Astrocyte (in vitro differentiated cells and primary cell): Measurements from ENCODE around the gene ZNF862. TPM values are rescaled to one million over a fixed set of nuclear protein-coding genes. Genes with fewer than 3 reads are reported as not detected.

Experiments used
- DNase-seq: peaks from one replicate; pipeline ENCODE4 v3.0.0-alpha.2; 2010; ENCODE audit warnings: low read depth
- FAIRE-seq: peaks from 2 replicates; lab custom pipeline; 2011; peaks lifted over from hg19 to GRCh38; lab: Jason Lieb, UNC
- H2AFZ ChIP-seq: 2 replicates; pipeline ENCODE4 v1.6.0; 2012; ENCODE audit warnings: low read depth, low read length, inconsistent platforms
- H3K27ac ChIP-seq: 2 replicates; pipeline ENCODE4 v1.5.1; 2011; ENCODE audit warnings: low read depth, low read length, inconsistent platforms
- H3K27me3 ChIP-seq: 2 replicates; pipeline ENCODE4 v1.6.0; 2011; ENCODE audit warnings: low read length, inconsistent platforms; ENCODE audit not compliant: insufficient read depth
- H3K36me3 ChIP-seq: 2 replicates; pipeline ENCODE4 v1.5.1; 2011; ENCODE audit warnings: low read length, inconsistent platforms; ENCODE audit not compliant: insufficient read depth
- H3K4me1 ChIP-seq: 2 replicates; pipeline ENCODE4 v1.5.1; 2011; ENCODE audit warnings: low read length, inconsistent platforms; ENCODE audit not compliant: insufficient read depth
- H3K4me2 ChIP-seq: 2 replicates; pipeline ENCODE4 v1.6.0; 2012; ENCODE audit warnings: low read length, inconsistent platforms
- H3K4me3 ChIP-seq: 2 replicates; pipeline ENCODE4 v1.5.1; 2011; ENCODE audit warnings: low read depth, mild to moderate bottlenecking, low read length, inconsistent platforms; ENCODE audit not compliant: insufficient read depth
- H3K79me2 ChIP-seq: 2 replicates; pipeline ENCODE4 v1.6.0; 2012; ENCODE audit warnings: mild to moderate bottlenecking, low read length, inconsistent platforms; ENCODE audit not compliant: insufficient read depth
- H3K9ac ChIP-seq: 2 replicates; pipeline ENCODE4 v1.6.0; 2012; ENCODE audit warnings: mild to moderate bottlenecking, low read length, inconsistent platforms
- H3K9me3 ChIP-seq: 2 replicates; pipeline ENCODE4 v1.5.1; 2012; ENCODE audit warnings: low read depth, mild to moderate bottlenecking, low read length, inconsistent platforms; ENCODE audit not compliant: insufficient read depth
- H4K20me1 ChIP-seq: 2 replicates; pipeline ENCODE4 v1.6.0; 2012; ENCODE audit warnings: low read length, inconsistent platforms; ENCODE audit not compliant: insufficient read depth
- H3K27ac Mint-ChIP-seq: one replicate; pipeline ENCODE4 v1.8.0; 2021; ENCODE audit warnings: mild to moderate bottlenecking, mixed read lengths; ENCODE audit not compliant: unreplicated experiment
- H3K27me3 Mint-ChIP-seq: one replicate; pipeline ENCODE4 v1.8.0; 2021; ENCODE audit warnings: low read depth, mixed read lengths; ENCODE audit not compliant: unreplicated experiment
- H3K36me3 Mint-ChIP-seq: one replicate; pipeline ENCODE4 v1.8.0; 2021; ENCODE audit warnings: low read depth, mixed read lengths; ENCODE audit not compliant: unreplicated experiment
- H3K4me1 Mint-ChIP-seq: one replicate; pipeline ENCODE4 v1.8.0; 2021; ENCODE audit warnings: low read depth, mixed read lengths; ENCODE audit not compliant: unreplicated experiment
- H3K4me3 Mint-ChIP-seq: one replicate; pipeline ENCODE4 v1.8.0; 2021; ENCODE audit warnings: mild to moderate bottlenecking, moderate library complexity, mixed read lengths; ENCODE audit not compliant: unreplicated experiment
- H3K9me3 Mint-ChIP-seq: one replicate; pipeline ENCODE4 v1.8.0; 2021; ENCODE audit warnings: mild to moderate bottlenecking, mixed read lengths; ENCODE audit not compliant: unreplicated experiment
- EZH2 ChIP-seq: IDR thresholded peaks from 2 replicates; pipeline ENCODE4 v1.6.1; 2012; ENCODE audit warnings: mild to moderate bottlenecking, low read length, inconsistent platforms; ENCODE audit not compliant: insufficient read depth
- total RNA-seq: library from RNA; stranded (reverse); gene quantifications from 2 replicates; pipeline ENCODE4 v1.2.1, GENCODE V29; 2021
- TF ChIP-seq, protein P1 (sequence below): IDR thresholded peaks from 2 replicates; pipeline ENCODE4 v1.5.1; 2011; ENCODE audit warnings: low read depth, mild to moderate bottlenecking, inconsistent platforms, low read length, moderate library complexity; ENCODE audit not compliant: insufficient read depth

Gene ZNF862
- total RNA-seq, 1 donor from 2014 or later: 13.2 TPM

DNA sequence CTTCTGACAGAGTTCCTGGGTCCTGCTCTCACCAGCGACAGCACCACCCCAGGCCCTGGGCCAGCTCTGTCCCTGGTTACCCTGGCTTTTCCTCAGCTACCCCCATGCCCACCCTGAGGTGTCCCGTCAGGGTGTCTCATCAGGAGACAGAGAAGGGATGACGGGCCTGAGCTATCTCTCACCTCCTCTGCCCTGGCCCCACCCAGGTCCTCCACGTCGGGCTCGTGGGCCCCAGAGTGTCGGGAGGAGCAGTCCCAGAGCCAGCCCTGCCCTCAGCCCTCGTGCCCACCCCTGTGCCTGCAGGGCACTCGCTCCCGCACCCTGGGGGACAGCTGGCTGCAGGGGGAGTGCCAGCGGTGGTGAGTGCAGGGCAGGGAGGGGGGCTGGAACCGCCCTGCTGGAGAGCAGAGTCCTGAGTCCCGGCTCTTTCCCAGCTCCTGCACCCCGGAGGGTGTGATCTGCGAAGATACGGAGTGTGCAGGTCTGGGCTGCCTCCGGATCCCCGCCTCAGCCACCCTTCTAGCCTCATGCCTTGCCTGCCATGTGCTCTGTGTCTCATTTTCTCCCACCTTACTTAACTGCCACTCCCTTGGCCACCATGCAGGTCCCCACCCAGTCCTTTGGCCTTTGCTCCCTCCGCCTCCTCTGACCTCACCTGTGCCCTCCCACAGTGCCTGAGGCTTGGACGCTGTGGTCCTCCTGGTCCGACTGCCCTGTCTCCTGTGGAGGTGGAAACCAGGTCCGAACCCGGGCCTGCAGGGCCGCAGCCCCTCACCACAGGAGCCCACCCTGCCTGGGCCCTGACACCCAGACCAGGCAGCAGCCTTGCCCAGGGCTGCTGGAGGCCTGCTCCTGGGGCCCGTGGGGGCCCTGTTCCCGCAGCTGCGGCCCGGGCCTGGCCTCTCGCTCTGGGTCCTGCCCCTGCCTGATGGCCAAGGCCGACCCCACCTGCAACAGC lies 16.7 kb upstream of the ZNF862 start:
- H3K27me3 ChIP-seq: no peaks in the 10 kb centered on the region
- no peak overlapping the region for H3K27ac ChIP-seq
- no peaks in the 10 kb centered on the region for H3K4me1 Mint-ChIP-seq
- H3K4me2 ChIP-seq: no peak overlapping the region
- H3K79me2 ChIP-seq: no peaks in the 10 kb centered on the region
- H3K9me3 Mint-ChIP-seq: no peaks in the 10 kb centered on the region
- DNase-seq (no peak), FAIRE-seq (no peak)
- peaks cover 13% of the 10 kb centered on the region for H3K27me3 Mint-ChIP-seq
- no peak overlapping the region for H3K9ac ChIP-seq
- no peak for TF ChIP-seq EZH2
- TF ChIP-seq, protein P1, sequence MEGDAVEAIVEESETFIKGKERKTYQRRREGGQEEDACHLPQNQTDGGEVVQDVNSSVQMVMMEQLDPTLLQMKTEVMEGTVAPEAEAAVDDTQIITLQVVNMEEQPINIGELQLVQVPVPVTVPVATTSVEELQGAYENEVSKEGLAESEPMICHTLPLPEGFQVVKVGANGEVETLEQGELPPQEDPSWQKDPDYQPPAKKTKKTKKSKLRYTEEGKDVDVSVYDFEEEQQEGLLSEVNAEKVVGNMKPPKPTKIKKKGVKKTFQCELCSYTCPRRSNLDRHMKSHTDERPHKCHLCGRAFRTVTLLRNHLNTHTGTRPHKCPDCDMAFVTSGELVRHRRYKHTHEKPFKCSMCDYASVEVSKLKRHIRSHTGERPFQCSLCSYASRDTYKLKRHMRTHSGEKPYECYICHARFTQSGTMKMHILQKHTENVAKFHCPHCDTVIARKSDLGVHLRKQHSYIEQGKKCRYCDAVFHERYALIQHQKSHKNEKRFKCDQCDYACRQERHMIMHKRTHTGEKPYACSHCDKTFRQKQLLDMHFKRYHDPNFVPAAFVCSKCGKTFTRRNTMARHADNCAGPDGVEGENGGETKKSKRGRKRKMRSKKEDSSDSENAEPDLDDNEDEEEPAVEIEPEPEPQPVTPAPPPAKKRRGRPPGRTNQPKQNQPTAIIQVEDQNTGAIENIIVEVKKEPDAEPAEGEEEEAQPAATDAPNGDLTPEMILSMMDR: no peak
- H3K9me3 ChIP-seq: no peaks in the 10 kb centered on the region
- no peak overlapping the region for H3K27ac Mint-ChIP-seq
- no peaks in the 10 kb centered on the region for H3K36me3 ChIP-seq
- no peak overlapping the region for H2AFZ ChIP-seq
- no peaks in the 10 kb centered on the region for H3K36me3 Mint-ChIP-seq
- no peak overlapping the region for H3K4me3 ChIP-seq
- H4K20me1 ChIP-seq: no peaks in the 10 kb centered on the region
- H3K4me3 Mint-ChIP-seq: no peak overlapping the region
- no peaks in the 10 kb centered on the region for H3K4me1 ChIP-seq

DNA sequence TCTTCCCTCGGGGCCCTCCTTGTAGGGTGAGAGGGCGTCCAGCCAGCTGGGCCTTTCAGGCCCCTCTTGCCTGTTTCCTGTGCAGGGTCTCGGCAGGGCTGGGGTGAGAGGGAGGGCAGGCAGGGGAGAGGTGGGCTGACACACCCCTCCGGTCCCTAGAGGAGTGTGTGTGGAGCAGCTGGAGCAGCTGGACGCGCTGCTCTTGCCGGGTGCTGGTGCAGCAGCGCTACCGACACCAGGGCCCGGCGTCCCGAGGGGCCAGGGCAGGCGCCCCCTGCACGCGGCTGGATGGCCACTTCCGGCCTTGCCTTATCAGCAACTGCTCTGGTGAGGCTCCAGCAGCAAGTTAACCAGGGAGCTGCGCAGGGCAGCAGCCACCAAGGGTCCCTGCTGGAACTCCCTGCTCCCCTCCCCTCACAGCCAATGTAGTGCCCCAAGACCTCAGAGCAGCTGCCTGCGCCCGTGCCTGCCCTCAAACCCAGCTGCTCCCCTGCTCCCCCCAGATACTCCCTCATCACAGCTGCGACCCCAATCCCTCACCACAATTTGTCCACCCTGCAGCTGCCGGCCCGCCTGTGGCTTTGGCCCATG lies 15.7 kb upstream of the ZNF862 start:
- Histone ChIP-seq H3K4me1 (no peaks in the 10 kb centered on the region), H3K27ac (no peak overlapping the region), H3K27me3 (no peaks in the 10 kb centered on the region), H2AFZ (no peak overlapping the region), H3K79me2 (no peaks in the 10 kb centered on the region), H3K4me3 (no peak overlapping the region), H3K4me2 (no peak overlapping the region), H3K9me3 (no peaks in the 10 kb centered on the region), H3K36me3 (no peaks in the 10 kb centered on the region), H3K9ac (no peak overlapping the region), H4K20me1 (no peaks in the 10 kb centered on the region)
- no peak for DNase-seq
- H3K27ac Mint-ChIP-seq: no peak overlapping the region
- no peaks in the 10 kb centered on the region for H3K9me3 Mint-ChIP-seq
- FAIRE-seq: no peak
- peaks cover 20% of the 10 kb centered on the region for H3K27me3 Mint-ChIP-seq
- no peak for TF ChIP-seq EZH2
- TF ChIP-seq, protein P1: no peak
- H3K36me3 Mint-ChIP-seq: no peaks in the 10 kb centered on the region
- H3K4me1 Mint-ChIP-seq: peaks cover under 1% of the 10 kb centered on the region
- no peak overlapping the region for H3K4me3 Mint-ChIP-seq
